CD4-positive, alpha-beta T cell (primary cell): ENCODE data around the gene KMT5C. TPM values are rescaled to one million over a fixed set of nuclear protein-coding genes. Genes with fewer than 3 reads are reported as not detected.
A peak's percentile ranks its signal among the peaks of the same experiment; 100 is the strongest.

ENCODE experiments used
- ATAC-seq: fragments of 200-7000 bp; cut with Tn5 transposase; one replicate; pipeline ENCODE4 v1.10.0; 2022; ENCODE audit warnings: mild to moderate bottlenecking; ENCODE audit not compliant: poor library complexity
- CTCF ChIA-PET: fragments of 350-600 bp; sonication (Branson Sonifier 250); formaldehyde crosslinking; loops from one replicate; lab custom pipeline; 2021; ENCODE audit warnings: antibody characterized with exemption, inconsistent platforms; lab: Charles Lee
- POLR2A ChIA-PET: fragments of 350-600 bp; sonication (Branson Sonifier 250); formaldehyde crosslinking; loops from one replicate; lab custom pipeline; 2021; ENCODE audit warnings: antibody characterized with exemption, inconsistent platforms; lab: Charles Lee
- DNase-seq, 14 experiments: peaks; one replicate each; pipeline ENCODE4 v3.0.0-alpha.2; 2013 to 2020; ENCODE audit warnings: mixed read lengths in 2 of 14
- H3K27ac ChIP-seq, 2 donors: one replicate each; pipeline versions ENCODE4 v1.5.1 to v1.7.0; 2013; ENCODE audit warnings: low read length in 2 of 2, low read depth in 1 of 2, mild to moderate bottlenecking in 1 of 2
- H3K27me3 ChIP-seq, 2 experiments: 1 replicate in 1 of 2; 2 replicates in 1 of 2; pipeline versions ENCODE4 v1.6.1 to v1.7.0; 2013; ENCODE audit warnings: low read length in 2 of 2, control low read depth in 1 of 2, mild to moderate bottlenecking in 1 of 2, moderate library complexity in 1 of 2; ENCODE audit not compliant: insufficient read depth in 2 of 2, control insufficient read depth in 1 of 2
- H3K36me3 ChIP-seq: one replicate; pipeline ENCODE4 v1.6.1; 2013; ENCODE audit warnings: low read length, control low read depth; ENCODE audit not compliant: insufficient read depth
- H3K4me1 ChIP-seq: one replicate; pipeline ENCODE4 v1.6.1; 2013; ENCODE audit warnings: low read length, control low read depth; ENCODE audit not compliant: insufficient read depth
- H3K4me3 ChIP-seq: one replicate; pipeline ENCODE4 v1.5.1; 2013; ENCODE audit warnings: mild to moderate bottlenecking, low read length, moderate library complexity
- H3K9me3 ChIP-seq, 2 experiments: 1 replicate in 1 of 2; 2 replicates in 1 of 2; pipeline versions ENCODE4 v1.6.1 to v1.7.0; 2013; ENCODE audit warnings: low read length in 2 of 2, mild to moderate bottlenecking in 2 of 2, control low read depth in 1 of 2, moderate library complexity in 1 of 2; ENCODE audit not compliant: control insufficient read depth in 1 of 2, insufficient read depth in 1 of 2
- H3K27ac Mint-ChIP-seq: one replicate; pipeline ENCODE4 v1.8.0; 2020; ENCODE audit warnings: mixed read lengths
- H3K27me3 Mint-ChIP-seq: one replicate; pipeline ENCODE4 v1.8.0; 2021; ENCODE audit warnings: mixed read lengths
- H3K36me3 Mint-ChIP-seq: one replicate; pipeline ENCODE4 v1.8.0; 2021; ENCODE audit warnings: low read depth, mixed read lengths
- H3K4me1 Mint-ChIP-seq: one replicate; pipeline ENCODE4 v1.8.0; 2021; ENCODE audit warnings: low read depth, mixed read lengths
- H3K4me3 Mint-ChIP-seq: one replicate; pipeline ENCODE4 v1.8.0; 2020; ENCODE audit warnings: mild to moderate bottlenecking, mixed read lengths
- H3K9me3 Mint-ChIP-seq: one replicate; pipeline ENCODE4 v1.8.0; 2020; ENCODE audit warnings: mixed read lengths
- intact Hi-C, 2 experiments: fragments of 100-400 bp; cut with DNase I in 1 of 2; cut with micrococcal nuclease in 1 of 2; formaldehyde crosslinking; loops; one replicate each; pipeline versions ENCODE4 v1.15.1 to v1.9.0; 2023 to 2025; cut with DNase I, micrococcal nuclease
- total RNA-seq, 174 experiments: library from RNA in 2 of 174; stranded (reverse) in 2 of 174; gene quantifications; one replicate each; pipeline ENCODE4 v1.2.3 and lab custom pipeline; 2021 to 2026
- TF ChIP-seq, protein P1 (sequence below): fragments of 200-600 bp; IDR thresholded peaks from one replicate; pipeline ENCODE4 v1.8.0; 2022; ENCODE audit warnings: antibody characterized with exemption, mild to moderate bottlenecking

The KMT5C gene
- total RNA-seq, 2 experiments from 2014 or later: 113 to 115 TPM

GRCh38 chr19:55350620-55351315, 11.1 kb downstream of the KMT5C start:
- ChIA-PET POLR2A (interaction anchor here (1.4 kb wide), 1 partner anchor 12 kb away, joined by 11 read pairs; the partner anchor contains the start of gene KMT5C), CTCF (no interaction called here)
- no peaks in the 10 kb centered on the region for H3K36me3 ChIP-seq
- Mint-ChIP-seq H3K4me1 (peaks cover 25% of the 10 kb centered on the region), H3K9me3 (no peaks in the 10 kb centered on the region), H3K27me3 (peaks cover 44% of the 10 kb centered on the region), H3K27ac (no peak overlapping the region), H3K36me3 (peaks cover under 1% of the 10 kb centered on the region), H3K4me3 (peak overlapping the region; percentile 38)
- no peak overlapping the region for H3K27ac ChIP-seq
- peaks cover 34% of the 10 kb centered on the region in 2 experiments for H3K27me3 ChIP-seq
- no peak overlapping the region for H3K4me3 ChIP-seq
- DNase-seq (no peak), ATAC-seq (no peak)
- intact Hi-C loops: loop anchor here in 1 of 2 experiments (5.0 kb wide), 1 partner anchor 37 kb away; the partner anchor contains the start of gene RPL28
- peaks cover 0 to 31% of the 10 kb centered on the region in 2 experiments for H3K9me3 ChIP-seq
- TF ChIP-seq, protein P1, sequence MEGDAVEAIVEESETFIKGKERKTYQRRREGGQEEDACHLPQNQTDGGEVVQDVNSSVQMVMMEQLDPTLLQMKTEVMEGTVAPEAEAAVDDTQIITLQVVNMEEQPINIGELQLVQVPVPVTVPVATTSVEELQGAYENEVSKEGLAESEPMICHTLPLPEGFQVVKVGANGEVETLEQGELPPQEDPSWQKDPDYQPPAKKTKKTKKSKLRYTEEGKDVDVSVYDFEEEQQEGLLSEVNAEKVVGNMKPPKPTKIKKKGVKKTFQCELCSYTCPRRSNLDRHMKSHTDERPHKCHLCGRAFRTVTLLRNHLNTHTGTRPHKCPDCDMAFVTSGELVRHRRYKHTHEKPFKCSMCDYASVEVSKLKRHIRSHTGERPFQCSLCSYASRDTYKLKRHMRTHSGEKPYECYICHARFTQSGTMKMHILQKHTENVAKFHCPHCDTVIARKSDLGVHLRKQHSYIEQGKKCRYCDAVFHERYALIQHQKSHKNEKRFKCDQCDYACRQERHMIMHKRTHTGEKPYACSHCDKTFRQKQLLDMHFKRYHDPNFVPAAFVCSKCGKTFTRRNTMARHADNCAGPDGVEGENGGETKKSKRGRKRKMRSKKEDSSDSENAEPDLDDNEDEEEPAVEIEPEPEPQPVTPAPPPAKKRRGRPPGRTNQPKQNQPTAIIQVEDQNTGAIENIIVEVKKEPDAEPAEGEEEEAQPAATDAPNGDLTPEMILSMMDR: no peak
- peaks cover 29% of the 10 kb centered on the region for H3K4me1 ChIP-seq

- POLR2A ChIA-PET: interaction anchor here (0.6 to 0.9 kb wide), 2 partner anchors 9 to 13 kb away, joined by 3 read pairs; partner anchors contain the start of gene KMT5C
- intact Hi-C loops: loop anchor here in 1 of 2 experiments (5.0 kb wide), 1 partner anchor 35 kb away; the partner anchor contains the start of gene RPL28
- Histone ChIP-seq H3K4me3 (no peak overlapping the region), H3K4me1 (peaks cover 29% of the 10 kb centered on the region), H3K36me3 (no peaks in the 10 kb centered on the region), H3K27ac (no peak overlapping the region), H3K9me3 (peaks cover 0 to 31% of the 10 kb centered on the region in 2 experiments), H3K27me3 (peaks cover 34% of the 10 kb centered on the region in 2 experiments)
- Mint-ChIP-seq H3K4me1 (peaks cover 25% of the 10 kb centered on the region), H3K4me3 (no peak overlapping the region), H3K36me3 (no peaks in the 10 kb centered on the region), H3K27me3 (peaks cover 52% of the 10 kb centered on the region), H3K27ac (no peak overlapping the region), H3K9me3 (no peaks in the 10 kb centered on the region)
- no peak for DNase-seq
- TF ChIP-seq, protein P1: no peak
- ATAC-seq: no peak
- CTCF ChIA-PET: interaction anchor here (1.3 kb wide), 1 partner anchor 13 kb away, joined by 3 read pairs; no protein-coding TSS in a partner anchor
Measured at GRCh38 chr19:55352040-55352439, 12.4 kb downstream of the KMT5C start.

- DNase-seq (no peak), ATAC-seq (no peak)
- Histone ChIP-seq H3K4me3 (no peak overlapping the region), H3K4me1 (peaks cover 29% of the 10 kb centered on the region), H3K36me3 (no peaks in the 10 kb centered on the region), H3K9me3 (peaks cover 0 to 31% of the 10 kb centered on the region in 2 experiments), H3K27me3 (peaks cover 34% of the 10 kb centered on the region in 2 experiments), H3K27ac (no peak overlapping the region)
- intact Hi-C loops: loop anchor here in 1 of 2 experiments (5.0 kb wide), 1 partner anchor 35 kb away; the partner anchor contains the start of gene RPL28
- TF ChIP-seq, protein P1: no peak
- H3K4me1 Mint-ChIP-seq: peaks cover 25% of the 10 kb centered on the region
- ChIA-PET POLR2A (interaction anchor here (0.6 to 1.4 kb wide), 3 partner anchors 8 to 32 kb away, joined by 3 to 6 read pairs (median 3); partner anchors contain the start of genes KMT5C and TMEM238), CTCF (interaction anchor here (1.3 kb wide), 1 partner anchor 13 kb away, joined by 3 read pairs; no protein-coding TSS in a partner anchor)
- no peak overlapping the region for H3K27ac Mint-ChIP-seq
- H3K4me3 Mint-ChIP-seq: peak overlapping the region; percentile 70
- H3K9me3 Mint-ChIP-seq: no peaks in the 10 kb centered on the region
- H3K27me3 Mint-ChIP-seq: peaks cover 58% of the 10 kb centered on the region
- no peaks in the 10 kb centered on the region for H3K36me3 Mint-ChIP-seq
Measured at GRCh38 chr19:55352549-55353145, 13.0 kb downstream of the KMT5C start.
